GM12878 (cell line): ENCODE data around the gene ENTREP1. TPM values are rescaled to one million over a fixed set of nuclear protein-coding genes. Genes with fewer than 3 reads are reported as not detected.

Experiments
- ATAC-seq: fragments of 200-7000 bp; cut with Tn5 transposase; 3 replicates; pipeline ENCODE4 v1.9.1; 2020; ENCODE audit warnings: mild to moderate bottlenecking, moderate library complexity
- BruUV-seq: library from RNA; stranded (reverse); fragments of 400-500 nt; replicated peaks from 2 replicates; lab custom pipeline; 2021; lab: Mats Ljungman, UMichigan
- CTCF ChIA-PET: fragments of 300-600 bp; sonication (Branson Sonifier 250); formaldehyde crosslinking; extraction: SDS; loops from one replicate; lab custom pipeline; 2021; ENCODE audit warnings: inconsistent platforms; lab: Yijun Ruan, JAX
- POLR2A ChIA-PET: fragments of 350-600 bp; formaldehyde crosslinking; extraction: SDS; loops from one replicate; lab custom pipeline; 2021; ENCODE audit warnings: inconsistent platforms; lab: Charles Lee
- RAD21 ChIA-PET: fragments of 300-600 bp; sonication (Branson Sonifier 250); formaldehyde crosslinking; loops from one replicate; lab custom pipeline; 2023; ENCODE audit warnings: antibody characterized with exemption; ENCODE audit not compliant: unreplicated experiment; lab: Charles Lee
- SMC1A ChIA-PET: fragments of 300-600 bp; sonication (Branson Sonifier 250); formaldehyde crosslinking; loops from one replicate; lab custom pipeline; 2023; ENCODE audit not compliant: unreplicated experiment, uncharacterized antibody; lab: Charles Lee
- DNase-seq: peaks from one replicate; pipeline ENCODE4 v3.0.0-alpha.2; 2011; ENCODE audit warnings: low read depth, low spot score
- FAIRE-seq: peaks from 3 replicates; lab custom pipeline; 2011; peaks lifted over from hg19 to GRCh38; lab: Jason Lieb, UNC
- H2AFZ ChIP-seq: 2 replicates; pipeline ENCODE4 v1.6.0; 2011; ENCODE audit warnings: low read depth, low read length, control low read depth; ENCODE audit not compliant: control insufficient read depth
- H3K27ac ChIP-seq: 2 replicates; pipeline ENCODE4 v1.5.1; 2011; ENCODE audit warnings: control low read depth; ENCODE audit not compliant: control insufficient read depth, insufficient read depth
- H3K27me3 ChIP-seq, 2 experiments: replicated peaks in 1 of 2; 2 replicates each; pipeline versions ENCODE4 v1.6.0 to v1.6.1; 2011; ENCODE audit warnings: low read length in 1 of 2; ENCODE audit not compliant: control insufficient read depth in 2 of 2, insufficient read depth in 2 of 2
- H3K36me3 ChIP-seq, 2 experiments: 2 replicates each; pipeline ENCODE4 v1.5.1; 2011; ENCODE audit warnings: low read length in 1 of 2; ENCODE audit not compliant: control insufficient read depth in 2 of 2, insufficient read depth in 2 of 2
- H3K4me1 ChIP-seq: 2 replicates; pipeline ENCODE4 v1.6.1; 2011; ENCODE audit warnings: mild to moderate bottlenecking, low read length, moderate library complexity, mixed read lengths; ENCODE audit not compliant: control insufficient read depth, insufficient read depth
- H3K4me2 ChIP-seq: 2 replicates; pipeline ENCODE4 v1.6.0; 2011; ENCODE audit warnings: control low read depth; ENCODE audit not compliant: control insufficient read depth, insufficient read depth
- H3K4me3 ChIP-seq: fragments of 200-600 bp; sonication (generic); 2 replicates; pipeline ENCODE4 v1.5.1; 2016
- H3K79me2 ChIP-seq: 2 replicates; pipeline ENCODE4 v1.6.0; 2011; ENCODE audit warnings: low read length; ENCODE audit not compliant: control insufficient read depth, insufficient read depth
- H3K9ac ChIP-seq: 2 replicates; pipeline ENCODE4 v1.8.0; 2011; ENCODE audit warnings: low read length, control low read depth, mixed read lengths; ENCODE audit not compliant: control insufficient read depth, insufficient read depth
- H3K9me3 ChIP-seq: replicated peaks from 3 replicates; pipeline ENCODE4 v1.5.1; 2011; ENCODE audit warnings: mild to moderate bottlenecking, low read length; ENCODE audit not compliant: control insufficient read depth, insufficient read depth
- H4K20me1 ChIP-seq: 2 replicates; pipeline ENCODE4 v1.6.0; 2011; ENCODE audit not compliant: control insufficient read depth, insufficient read depth
- DPF2 ChIP-seq: fragments of 450-650 bp; IDR thresholded peaks from 2 replicates; pipeline ENCODE4 v1.6.1; 2017; ENCODE audit warnings: mild to moderate bottlenecking
- RAD21 ChIP-seq: IDR thresholded peaks from 2 replicates; pipeline ENCODE4 v1.6.1; 2011; ENCODE audit warnings: mild to moderate bottlenecking, low read depth, low read length, moderate library complexity; ENCODE audit not compliant: insufficient read depth
- SIX5 ChIP-seq: IDR thresholded peaks from 2 replicates; pipeline ENCODE4 v1.6.1; 2011; ENCODE audit warnings: mild to moderate bottlenecking, low read depth, low read length, moderate library complexity; ENCODE audit not compliant: severe bottlenecking
- TAF1 ChIP-seq: IDR thresholded peaks from 2 replicates; pipeline ENCODE4 v1.6.1; 2011; ENCODE audit warnings: mild to moderate bottlenecking, low read depth, low read length, borderline replicate concordance
- WRNIP1 ChIP-seq: IDR thresholded peaks from 2 replicates; pipeline ENCODE4 v1.6.1; 2011; ENCODE audit warnings: low read depth, low read length, improper control_type of control experiment, borderline replicate concordance
- ZNF274 ChIP-seq: IDR thresholded peaks from one replicate; pipeline ENCODE4 v1.8.0; 2011; ENCODE audit not compliant: insufficient read length, insufficient read depth
- WGBS: methylation state at CpG from one replicate; pipeline ENCODE4 v1.1.6; 2016; ENCODE audit warnings: low lambda C conversion rate; ENCODE audit not compliant: insufficient replicate concordance, insufficient coverage; ENCODE audit errors: missing lambda C conversion rate; 5-methylcytosine and 5-hydroxymethylcytosine counted together
- in situ Hi-C: fragments of 300-500 bp; cut with MboI; formaldehyde crosslinking; loops from 9 replicates; pipeline ENCODE4 v1.14.3; 2018; ENCODE audit warnings: mixed read lengths
- intact Hi-C: fragments of 100-400 bp; cut with micrococcal nuclease; formaldehyde crosslinking; loops from one replicate; pipeline ENCODE4 v1.14.2; 2022; ENCODE audit not compliant: unreplicated experiment
- polyA plus RNA-seq, 11 experiments: library from polyadenylated mRNA; depleted of rRNA in 4 of 11; unstranded in 6 of 11; stranded (reverse) in 5 of 11; fragments of >200 nt; fragmentation: Nextera tagmentation in 4 of 11; fragmentation: Illumina TruSeq in 1 of 11; extraction: Ambion mirVana in 4 of 11; extraction: Trizol in 1 of 11; gene quantifications; 1 replicate in 1 of 11; 2 replicates in 10 of 11; pipeline versions ENCODE4 v1.2.1 to v1.2.3, GENCODE V29; 2011 to 2016; ENCODE audit warnings: inconsistent platforms in 2 of 11, missing spikeins in 2 of 11, low read depth in 1 of 11
- total RNA-seq, 4 experiments: library from RNA; depleted of rRNA in 3 of 4; stranded (reverse); fragments of >200 nt in 3 of 4; fragmentation: Illumina TruSeq in 1 of 4; extraction: Trizol in 1 of 4; gene quantifications; 2 replicates each; pipeline versions ENCODE4 v1.2.1 to v1.2.3, GENCODE V29; 2013 to 2021
- TF ChIP-seq, protein P1 (sequence below): IDR thresholded peaks from 2 replicates; pipeline ENCODE4 v1.6.1; 2011; ENCODE audit warnings: low read depth, low read length, improper control_type of control experiment, borderline replicate concordance
- TF ChIP-seq, protein P2 (sequence below): IDR thresholded peaks from 2 replicates; pipeline ENCODE4 v1.6.1; 2012; ENCODE audit warnings: low read depth, low read length, improper control_type of control experiment
- TF ChIP-seq, protein P3 (sequence below): fragments of 450-650 bp; IDR thresholded peaks from 2 replicates; pipeline ENCODE4 v1.6.1; 2018; ENCODE audit warnings: mild to moderate bottlenecking, low read depth, moderate library complexity; ENCODE audit not compliant: partially characterized antibody

Gene ENTREP1
- total and polyA plus RNA-seq, 10 of the 15 experiments (the other 5 are each of a cell fraction or from before 2014, with no cell fraction given): not detected

DNA sequence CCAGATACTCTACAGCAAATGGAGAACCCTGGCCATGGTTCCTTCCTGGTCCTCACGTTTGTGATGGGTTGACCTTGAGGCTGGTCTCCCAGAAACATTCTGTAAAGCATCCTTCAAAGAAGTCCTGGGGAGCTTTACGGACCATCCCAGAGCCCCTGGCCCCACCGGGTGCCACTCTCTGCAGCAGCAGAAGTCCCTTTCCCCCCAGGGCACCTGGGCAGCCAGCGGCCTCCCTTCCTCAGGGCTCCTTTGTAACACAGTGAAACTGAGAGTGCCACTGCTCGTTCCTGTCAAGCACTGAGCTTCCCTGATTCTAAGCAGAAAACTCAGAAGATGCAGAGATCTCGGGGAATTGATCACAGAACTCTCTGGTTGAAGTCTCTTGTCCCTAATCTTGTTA is 104.3 kb downstream of the ENTREP1 start:
- FAIRE-seq (no peak), ATAC-seq (no peak), DNase-seq (no peak)
- Histone ChIP-seq H2AFZ (no peak overlapping the region), H3K4me1 (no peaks in the 10 kb centered on the region), H4K20me1 (no peaks in the 10 kb centered on the region), H3K27me3 (peaks cover 0 to 3% of the 10 kb centered on the region in 2 experiments; a peak in 2 of 4 replicates), H3K36me3 (no peaks in the 10 kb centered on the region), H3K27ac (no peak overlapping the region), H3K4me2 (no peak overlapping the region), H3K4me3 (no peak overlapping the region), H3K9ac (no peak overlapping the region), H3K79me2 (no peaks in the 10 kb centered on the region), H3K9me3 (no peaks in the 10 kb centered on the region)
- TF ChIP-seq WRNIP1 (no peak), ZNF274 (no peak), SIX5 (no peak), TAF1 (no peak), RAD21 (no peak), DPF2 (no peak)
- TF ChIP-seq, protein P1, sequence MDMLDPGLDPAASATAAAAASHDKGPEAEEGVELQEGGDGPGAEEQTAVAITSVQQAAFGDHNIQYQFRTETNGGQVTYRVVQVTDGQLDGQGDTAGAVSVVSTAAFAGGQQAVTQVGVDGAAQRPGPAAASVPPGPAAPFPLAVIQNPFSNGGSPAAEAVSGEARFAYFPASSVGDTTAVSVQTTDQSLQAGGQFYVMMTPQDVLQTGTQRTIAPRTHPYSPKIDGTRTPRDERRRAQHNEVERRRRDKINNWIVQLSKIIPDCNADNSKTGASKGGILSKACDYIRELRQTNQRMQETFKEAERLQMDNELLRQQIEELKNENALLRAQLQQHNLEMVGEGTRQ: no peak
- TF ChIP-seq, protein P2, sequence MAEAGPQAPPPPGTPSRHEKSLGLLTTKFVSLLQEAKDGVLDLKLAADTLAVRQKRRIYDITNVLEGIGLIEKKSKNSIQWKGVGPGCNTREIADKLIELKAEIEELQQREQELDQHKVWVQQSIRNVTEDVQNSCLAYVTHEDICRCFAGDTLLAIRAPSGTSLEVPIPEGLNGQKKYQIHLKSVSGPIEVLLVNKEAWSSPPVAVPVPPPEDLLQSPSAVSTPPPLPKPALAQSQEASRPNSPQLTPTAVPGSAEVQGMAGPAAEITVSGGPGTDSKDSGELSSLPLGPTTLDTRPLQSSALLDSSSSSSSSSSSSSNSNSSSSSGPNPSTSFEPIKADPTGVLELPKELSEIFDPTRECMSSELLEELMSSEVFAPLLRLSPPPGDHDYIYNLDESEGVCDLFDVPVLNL: no peak
- TF ChIP-seq, protein P3, sequence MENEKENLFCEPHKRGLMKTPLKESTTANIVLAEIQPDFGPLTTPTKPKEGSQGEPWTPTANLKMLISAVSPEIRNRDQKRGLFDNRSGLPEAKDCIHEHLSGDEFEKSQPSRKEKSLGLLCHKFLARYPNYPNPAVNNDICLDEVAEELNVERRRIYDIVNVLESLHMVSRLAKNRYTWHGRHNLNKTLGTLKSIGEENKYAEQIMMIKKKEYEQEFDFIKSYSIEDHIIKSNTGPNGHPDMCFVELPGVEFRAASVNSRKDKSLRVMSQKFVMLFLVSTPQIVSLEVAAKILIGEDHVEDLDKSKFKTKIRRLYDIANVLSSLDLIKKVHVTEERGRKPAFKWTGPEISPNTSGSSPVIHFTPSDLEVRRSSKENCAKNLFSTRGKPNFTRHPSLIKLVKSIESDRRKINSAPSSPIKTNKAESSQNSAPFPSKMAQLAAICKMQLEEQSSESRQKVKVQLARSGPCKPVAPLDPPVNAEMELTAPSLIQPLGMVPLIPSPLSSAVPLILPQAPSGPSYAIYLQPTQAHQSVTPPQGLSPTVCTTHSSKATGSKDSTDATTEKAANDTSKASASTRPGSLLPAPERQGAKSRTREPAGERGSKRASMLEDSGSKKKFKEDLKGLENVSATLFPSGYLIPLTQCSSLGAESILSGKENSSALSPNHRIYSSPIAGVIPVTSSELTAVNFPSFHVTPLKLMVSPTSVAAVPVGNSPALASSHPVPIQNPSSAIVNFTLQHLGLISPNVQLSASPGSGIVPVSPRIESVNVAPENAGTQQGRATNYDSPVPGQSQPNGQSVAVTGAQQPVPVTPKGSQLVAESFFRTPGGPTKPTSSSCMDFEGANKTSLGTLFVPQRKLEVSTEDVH: no peak
- intact Hi-C loops: no loop called here
- WGBS: 0% methylated on average over 6 of the region's 6 CpGs
- ChIA-PET RAD21 (no interaction called here), POLR2A (no interaction called here), CTCF (interaction anchor here (0.6 kb wide), 1 partner anchor 236 kb away, joined by 3 read pairs; no protein-coding TSS in a partner anchor), SMC1A (no interaction called here)
- in situ Hi-C loops: loop anchor here (10.0 kb wide), 2 partner anchors 446 to 496 kb away; no protein-coding TSS in a partner anchor
- no TSS peak for BruUV-seq
